Activated CD8-positive, alpha-beta memory T cell treated with anti-CD3 and anti-CD28 coated beads for 36 hours (primary cell): ENCODE results near the gene GALNTL6. TPM values are rescaled to one million over a fixed set of nuclear protein-coding genes. Genes with fewer than 3 reads are reported as not detected.
"Not testable (repeated sequence)": the region's sequence is repeated elsewhere in the genome, so short reads cannot be mapped to it uniquely, and the experiment has no call there.

Experiments
- CTCF ChIA-PET: fragments of 350-600 bp; sonication (Branson Sonifier 250); formaldehyde crosslinking; loops from one replicate; lab custom pipeline; 2021; ENCODE audit warnings: antibody characterized with exemption; lab: Charles Lee
- POLR2A ChIA-PET: fragments of 350-600 bp; sonication (Branson Sonifier 250); formaldehyde crosslinking; loops from one replicate; lab custom pipeline; 2021; ENCODE audit warnings: antibody characterized with exemption; lab: Charles Lee
- total RNA-seq, 2 experiments: library from RNA; stranded (reverse); gene quantifications; one replicate each; pipeline ENCODE4 v1.2.3, GENCODE V29; 2021

GALNTL6 gene
- total RNA-seq, 2 experiments from 2014 or later: not detected

GRCh38 chr4:172758586-172759340 is 945.6 kb downstream of the GALNTL6 start:
- CTCF ChIA-PET: no interaction called here
- POLR2A ChIA-PET: no interaction called here

GRCh38 chr4:172760512-172760911 is 947.3 kb downstream of the GALNTL6 start:
- CTCF ChIA-PET: no interaction called here
- POLR2A ChIA-PET: no interaction called here

DNA sequence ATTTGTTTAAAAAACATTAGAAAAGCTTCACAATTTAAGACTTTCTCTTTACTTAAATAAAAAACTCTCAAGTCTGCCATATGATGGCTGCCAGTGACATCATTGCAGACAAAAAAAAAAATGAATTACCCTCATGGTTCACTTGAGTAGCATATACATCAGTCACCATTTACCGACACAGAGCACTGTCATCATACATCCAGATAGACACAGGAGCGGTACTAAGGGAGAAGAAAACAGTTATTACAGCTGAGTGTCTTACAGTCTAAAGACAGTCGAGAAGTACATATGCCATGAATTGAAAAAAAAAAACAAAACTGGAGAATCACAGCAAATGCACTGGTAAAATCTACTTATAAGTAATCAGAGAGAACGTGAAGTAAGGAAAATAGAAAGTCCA is 949.7 kb downstream of the GALNTL6 start:
- ChIA-PET CTCF (no interaction called here), POLR2A (no interaction called here)

DNA sequence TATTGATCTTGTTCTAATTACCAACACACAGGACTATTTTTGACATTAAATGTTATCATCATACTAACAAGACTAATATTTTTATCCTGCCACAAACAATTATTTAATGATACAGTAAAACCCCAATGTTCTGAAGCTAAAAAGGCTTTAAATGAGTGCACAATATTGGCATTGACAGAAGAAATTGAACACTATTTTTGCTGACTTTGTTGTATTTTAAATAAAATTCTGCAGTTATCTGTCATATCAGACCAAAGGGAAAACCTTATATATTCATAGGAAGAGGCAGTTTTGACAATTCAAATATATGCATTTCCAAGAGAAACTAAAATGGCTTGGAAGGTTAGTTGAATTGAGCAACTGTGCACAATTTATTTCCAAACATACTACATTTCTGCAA is 957.6 kb downstream of the GALNTL6 start:
- ChIA-PET POLR2A (no interaction called here), CTCF (no interaction called here)

GRCh38 chr4:172772781-172773180 is 959.6 kb downstream of the GALNTL6 start:
- POLR2A ChIA-PET: no interaction called here
- CTCF ChIA-PET: no interaction called here

DNA sequence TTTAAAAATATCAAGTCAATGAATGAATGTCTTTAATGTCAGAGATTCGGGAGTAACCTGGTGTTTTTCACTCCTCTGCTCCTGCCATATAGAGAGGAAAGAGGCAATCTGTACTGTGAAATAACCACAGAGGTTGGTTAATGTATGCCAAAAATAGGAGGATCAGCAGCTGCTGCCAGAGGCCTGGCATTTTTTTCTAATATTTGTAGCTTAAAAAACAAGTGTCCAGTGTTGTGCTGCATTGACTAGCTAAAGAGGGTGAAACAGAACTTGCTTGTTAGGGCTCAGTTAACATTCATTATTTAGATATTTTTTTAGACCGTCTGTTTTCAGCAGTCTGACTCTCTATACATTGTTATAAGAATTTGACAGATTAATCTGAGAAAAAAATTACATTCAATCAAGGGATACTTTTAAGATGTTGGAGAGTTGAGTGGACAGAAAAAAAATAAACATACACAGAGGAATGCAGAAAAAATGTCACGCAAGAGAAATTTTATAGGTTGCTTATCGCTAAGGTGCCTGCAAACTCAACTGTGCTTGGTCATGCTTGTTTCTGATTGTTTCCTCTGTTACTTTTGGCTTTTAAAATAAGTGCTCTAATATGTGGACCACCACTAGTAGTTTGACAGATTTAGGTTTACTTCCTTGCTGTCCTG is 963.1 kb downstream of the GALNTL6 start:
- ChIA-PET POLR2A (no interaction called here), CTCF (no interaction called here)

DNA sequence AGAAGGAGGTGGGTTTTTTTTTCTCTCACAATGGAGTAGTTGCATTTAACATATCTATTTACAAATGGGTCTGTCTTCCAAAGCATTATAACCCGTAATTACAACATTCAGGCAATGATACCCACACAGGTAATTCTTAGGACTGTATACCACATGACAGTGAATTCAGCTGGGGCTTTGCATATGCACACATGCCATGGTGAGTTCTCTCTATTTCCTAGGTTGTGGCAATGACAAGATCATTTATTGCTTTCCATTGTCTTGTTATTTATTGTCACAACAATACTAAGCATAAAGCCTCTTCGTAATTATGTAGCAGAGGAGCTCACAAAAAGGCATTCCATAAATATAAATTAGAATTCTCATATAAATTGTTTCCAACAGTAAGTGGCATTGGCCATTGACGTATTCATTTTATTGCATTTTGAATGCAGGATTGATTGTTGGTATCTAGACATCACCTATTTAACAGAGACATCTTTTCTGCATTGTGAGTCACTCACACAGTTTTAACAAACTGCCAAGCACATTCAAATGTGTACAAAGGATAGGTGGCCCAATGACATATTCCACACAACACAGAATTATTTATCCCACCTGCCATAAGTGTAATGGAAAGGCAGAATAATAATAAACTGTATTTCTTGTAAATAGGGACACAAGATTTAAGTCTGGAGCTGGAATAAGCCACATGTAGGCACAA is 964.7 kb downstream of the GALNTL6 start:
- POLR2A ChIA-PET: no interaction called here
- CTCF ChIA-PET: no interaction called here

- CTCF ChIA-PET: interaction anchor here (0.6 kb wide), 1 partner anchor 158 kb away, joined by 4 read pairs; no protein-coding TSS in a partner anchor
- POLR2A ChIA-PET: no interaction called here
Observed at GRCh38 chr4:172778583-172778982, 965.4 kb downstream of the GALNTL6 start.

DNA sequence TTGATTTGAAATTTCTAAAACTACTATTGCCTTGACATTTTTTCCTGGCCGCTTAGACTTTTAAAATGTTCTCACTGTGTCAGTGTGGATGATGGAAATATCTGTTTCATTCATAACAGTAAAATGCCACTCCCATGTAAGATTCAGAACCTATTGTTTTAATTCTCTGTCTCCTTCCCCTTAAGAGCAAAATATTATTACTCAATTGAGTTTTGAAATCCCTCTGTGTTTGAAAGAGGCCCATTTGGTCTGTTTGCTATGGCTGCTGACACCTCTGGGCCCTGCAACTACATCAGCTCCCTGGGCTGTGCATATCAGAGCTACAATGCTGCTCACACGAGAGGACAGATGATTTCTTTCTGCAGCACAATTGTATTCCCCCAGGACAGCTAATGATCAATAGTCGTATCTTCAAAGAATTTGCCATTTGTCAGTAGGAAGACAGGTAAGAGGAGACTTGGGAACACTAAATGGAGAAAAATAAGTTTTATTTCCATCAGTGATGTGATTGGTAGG is 967.4 kb downstream of the GALNTL6 start:
- ChIA-PET CTCF (no interaction called here), POLR2A (no interaction called here)

DNA sequence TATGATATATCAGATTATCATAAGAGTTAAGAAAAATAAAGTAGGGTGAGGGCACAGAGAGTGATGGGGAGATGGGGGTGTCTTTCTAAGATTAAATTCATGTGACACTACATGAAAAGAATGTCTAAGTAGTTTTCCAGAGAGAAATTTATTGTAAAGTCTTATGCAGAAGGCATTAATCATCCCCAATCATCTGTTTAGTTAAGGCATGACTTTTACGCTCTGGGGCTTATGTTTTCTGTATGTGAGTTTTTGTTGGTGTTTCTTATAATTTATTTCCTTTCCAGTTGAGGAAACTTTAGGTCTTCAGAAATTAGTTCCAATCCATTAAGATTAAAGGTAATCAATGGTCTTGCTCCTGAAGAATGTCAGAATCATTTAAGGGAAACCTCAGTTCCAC is 972.4 kb downstream of the GALNTL6 start:
- POLR2A ChIA-PET: no interaction called here
- CTCF ChIA-PET: no interaction called here

DNA sequence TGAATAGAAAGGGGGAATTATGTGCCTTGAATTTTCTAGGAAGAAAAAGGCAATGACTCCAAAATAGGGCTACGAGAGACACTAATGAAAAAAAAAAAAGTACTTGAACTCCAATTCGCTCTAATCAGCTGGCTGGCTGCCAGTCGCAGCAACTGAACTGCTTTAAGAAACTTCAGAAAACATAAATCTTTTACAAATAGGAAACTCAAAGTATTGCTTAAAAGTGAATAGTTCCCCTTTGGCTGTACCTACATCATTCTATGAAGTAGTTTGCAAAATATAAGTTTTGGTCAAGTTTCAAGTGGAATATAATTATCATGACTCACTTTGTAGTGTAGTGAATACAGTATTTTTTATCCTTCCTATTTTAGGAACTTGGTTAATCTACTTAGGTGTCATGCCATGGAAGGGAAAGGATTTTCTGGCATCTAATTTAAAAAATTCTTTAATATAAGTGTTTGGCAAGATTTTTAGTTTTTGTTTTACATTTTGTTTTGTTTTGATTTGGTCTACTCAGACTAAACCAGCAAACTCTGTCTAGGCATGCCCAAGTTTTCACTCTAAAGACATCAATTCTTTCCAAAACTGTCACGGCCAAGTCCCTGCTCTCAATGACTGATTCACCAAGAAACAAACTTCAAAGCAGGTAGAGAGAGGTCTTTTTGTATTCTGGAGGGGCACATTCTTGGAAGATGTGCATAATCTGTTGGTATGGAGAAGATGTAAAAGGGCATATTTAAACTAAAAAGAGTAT is 973.0 kb downstream of the GALNTL6 start:
- CTCF ChIA-PET: no interaction called here
- POLR2A ChIA-PET: no interaction called here

GRCh38 chr4:172787111-172787510 is 973.9 kb downstream of the GALNTL6 start:
- CTCF ChIA-PET: no interaction called here
- POLR2A ChIA-PET: no interaction called here

DNA sequence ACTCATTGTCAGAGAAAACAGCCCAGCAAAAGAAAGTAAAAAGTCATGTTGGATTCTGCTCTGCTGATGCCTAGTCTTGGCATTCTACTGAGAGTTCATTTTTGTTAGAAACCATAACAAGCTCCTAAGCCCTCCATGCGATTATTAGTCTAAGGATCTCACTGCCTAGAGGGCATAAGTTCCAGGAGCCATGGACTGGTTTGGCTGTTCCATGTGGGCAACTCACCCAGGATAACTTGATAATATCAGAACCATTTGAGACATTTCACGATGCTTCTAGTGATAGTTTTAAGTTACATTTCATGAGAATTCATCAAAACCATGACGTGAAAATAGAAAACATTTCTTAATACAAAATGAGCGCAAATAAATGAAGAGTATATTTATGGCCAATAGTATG is 978.6 kb downstream of the GALNTL6 start:
- ChIA-PET POLR2A (no interaction called here), CTCF (no interaction called here)

DNA sequence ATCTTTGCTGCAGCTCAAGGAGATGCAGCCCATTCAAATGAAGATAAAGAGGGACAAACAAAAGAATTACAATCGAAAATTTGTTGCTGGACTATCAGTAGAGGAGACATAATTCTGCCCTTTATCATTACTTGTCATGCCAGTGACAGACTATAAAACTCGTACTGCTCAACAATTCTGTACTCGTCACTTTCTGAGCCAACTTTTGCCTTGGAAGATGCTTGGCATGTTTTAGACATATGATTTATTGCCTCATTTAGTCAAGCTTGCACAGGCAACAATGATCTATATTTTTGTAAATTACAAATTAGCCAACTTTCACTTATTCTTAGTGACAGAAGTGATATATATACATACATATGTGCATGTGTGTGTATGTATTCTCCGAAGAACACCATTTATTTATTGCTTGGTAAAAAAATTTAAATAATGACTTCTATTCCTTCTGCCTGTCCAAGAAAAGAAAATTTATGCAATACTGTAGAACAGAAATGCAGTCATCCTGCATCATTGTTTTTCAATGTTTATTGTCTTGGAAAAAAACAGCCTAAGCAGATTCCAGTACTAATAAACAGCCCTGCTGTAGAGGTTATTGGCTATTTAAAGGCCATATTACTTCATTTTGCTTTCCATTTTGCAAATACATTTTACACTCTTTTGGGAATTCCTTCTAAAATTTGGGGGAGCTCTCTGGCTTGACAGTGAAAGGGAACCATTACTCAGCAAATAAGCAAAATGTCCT is 980.5 kb downstream of the GALNTL6 start:
- POLR2A ChIA-PET: no interaction called here
- CTCF ChIA-PET: no interaction called here

GRCh38 chr4:172794307-172794703 is 981.1 kb downstream of the GALNTL6 start:
- ChIA-PET CTCF (no interaction called here), POLR2A (no interaction called here)

GRCh38 chr4:172797281-172797680 is 984.1 kb downstream of the GALNTL6 start:
- POLR2A ChIA-PET, CTCF ChIA-PET: not testable (repeated sequence)

DNA sequence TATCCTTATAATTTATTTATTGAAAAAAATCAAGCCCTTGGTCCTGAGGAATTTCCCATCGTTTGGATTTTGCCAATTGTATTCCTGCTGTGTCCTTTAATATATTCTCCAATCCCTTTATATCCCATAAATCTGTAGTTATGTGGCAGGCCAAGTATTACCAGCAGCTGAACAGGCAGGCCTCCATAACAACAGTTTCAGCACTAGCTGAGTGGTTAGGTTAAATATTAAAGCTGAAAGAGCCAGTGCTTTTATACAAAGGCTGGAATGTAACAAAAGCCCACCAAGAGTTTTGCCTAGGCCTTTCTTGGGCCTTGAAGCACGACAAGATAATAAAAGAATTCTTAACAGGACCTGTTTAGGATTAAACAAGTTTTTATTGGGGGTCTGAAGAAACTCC is 988.8 kb downstream of the GALNTL6 start:
- POLR2A ChIA-PET: no interaction called here

GRCh38 chr4:172806841-172807240 is 993.6 kb downstream of the GALNTL6 start:
- POLR2A ChIA-PET: no interaction called here
- CTCF ChIA-PET: no interaction called here

More for the DNA sequence above, 988.8 kb downstream of the GALNTL6 start:
- CTCF ChIA-PET: no interaction called here

DNA sequence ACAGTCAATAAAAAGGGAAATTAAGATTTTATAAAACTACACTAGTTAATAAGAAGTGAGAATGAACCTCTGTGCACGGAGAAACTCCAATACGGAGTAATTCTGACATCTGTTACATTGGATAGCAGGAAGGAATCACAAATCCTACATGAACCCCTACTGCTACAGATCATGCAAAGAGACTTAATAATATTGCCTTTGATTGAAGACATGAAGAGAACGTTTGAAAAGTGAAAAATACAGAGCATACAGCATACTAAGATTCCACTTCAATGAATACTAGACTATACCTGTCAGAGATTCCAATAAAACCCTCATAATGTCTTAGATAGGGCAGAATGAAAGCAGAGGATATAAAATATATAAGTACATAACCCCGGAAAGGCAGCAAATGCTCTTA is 995.0 kb downstream of the GALNTL6 start:
- CTCF ChIA-PET: no interaction called here
- POLR2A ChIA-PET: no interaction called here
